Trophoblast cell (in vitro differentiated cells and primary cell): ENCODE results near the gene IPMK.
"Not testable (repeated sequence)": the region's sequence is repeated elsewhere in the genome, so short reads cannot be mapped to it uniquely, and the experiment has no call there.

ENCODE experiments used
- DNase-seq, 2 donors: peaks; one replicate each; pipeline ENCODE4 v3.0.0-alpha.2; 2016
- H2AFZ ChIP-seq: 2 replicates; pipeline ENCODE4 v1.6.1; 2013; ENCODE audit warnings: low read length, moderate library complexity, mild to moderate bottlenecking; ENCODE audit not compliant: insufficient read depth, poor library complexity
- H2AK5ac ChIP-seq: 2 replicates; pipeline ENCODE4 v1.6.1; 2013; ENCODE audit warnings: mild to moderate bottlenecking, low read length
- H2BK120ac ChIP-seq: 2 replicates; pipeline ENCODE4 v1.6.1; 2013; ENCODE audit warnings: low read length, mild to moderate bottlenecking, moderate library complexity; ENCODE audit not compliant: insufficient read depth, poor library complexity
- H2BK12ac ChIP-seq: 2 replicates; pipeline ENCODE4 v1.6.1; 2013; ENCODE audit warnings: mild to moderate bottlenecking, low read length, moderate library complexity
- H2BK5ac ChIP-seq: 2 replicates; pipeline ENCODE4 v1.6.1; 2013; ENCODE audit warnings: low read length, low read depth, moderate library complexity, mild to moderate bottlenecking; ENCODE audit not compliant: poor library complexity
- H3K14ac ChIP-seq: 2 replicates; pipeline ENCODE4 v1.6.1; 2013; ENCODE audit warnings: mild to moderate bottlenecking, low read length
- H3K18ac ChIP-seq: 2 replicates; pipeline ENCODE4 v1.6.1; 2013; ENCODE audit warnings: mild to moderate bottlenecking, low read length
- H3K23ac ChIP-seq: 2 replicates; pipeline ENCODE4 v1.6.1; 2013; ENCODE audit warnings: low read length
- H3K27ac ChIP-seq: 2 replicates; pipeline ENCODE4 v1.5.1; 2013; ENCODE audit warnings: low read depth, mild to moderate bottlenecking, inconsistent platforms, low read length, moderate library complexity
- H3K27me3 ChIP-seq: 2 replicates; pipeline ENCODE4 v1.6.1; 2013; ENCODE audit warnings: inconsistent platforms, mild to moderate bottlenecking, low read length, moderate library complexity; ENCODE audit not compliant: insufficient read depth
- H3K36me3 ChIP-seq, 2 experiments: 1 replicate in 1 of 2; 2 replicates in 1 of 2; pipeline ENCODE4 v1.6.1; 2013; ENCODE audit warnings: low read length in 2 of 2, mild to moderate bottlenecking in 2 of 2, moderate library complexity in 1 of 2; ENCODE audit not compliant: insufficient read depth in 2 of 2, control insufficient read depth in 1 of 2
- H3K4ac ChIP-seq: 2 replicates; pipeline ENCODE4 v1.6.1; 2013; ENCODE audit warnings: low read depth, mild to moderate bottlenecking, low read length, moderate library complexity
- H3K4me1 ChIP-seq, 2 experiments: 1 replicate in 1 of 2; 2 replicates in 1 of 2; pipeline ENCODE4 v1.6.1; 2013; ENCODE audit warnings: low read length in 2 of 2, mild to moderate bottlenecking in 2 of 2, moderate library complexity in 1 of 2; ENCODE audit not compliant: insufficient read depth in 2 of 2, control insufficient read depth in 1 of 2
- H3K4me2 ChIP-seq: 2 replicates; pipeline ENCODE4 v1.6.1; 2013; ENCODE audit warnings: inconsistent platforms, mild to moderate bottlenecking, low read length, moderate library complexity
- H3K4me3 ChIP-seq: 2 replicates; pipeline ENCODE4 v1.5.1; 2013; ENCODE audit warnings: mild to moderate bottlenecking, low read depth, low read length, inconsistent platforms
- H3K79me1 ChIP-seq: one replicate; pipeline ENCODE4 v1.6.1; 2013; ENCODE audit warnings: low read length
- H3K79me2 ChIP-seq: 2 replicates; pipeline ENCODE4 v1.6.1; 2013; ENCODE audit warnings: low read length, mild to moderate bottlenecking; ENCODE audit not compliant: control insufficient read depth, insufficient read depth, poor library complexity
- H3K9ac ChIP-seq: 2 replicates; pipeline ENCODE4 v1.6.1; 2013; ENCODE audit warnings: mild to moderate bottlenecking, low read length
- H3K9me3 ChIP-seq: 2 replicates; pipeline ENCODE4 v1.6.1; 2013; ENCODE audit warnings: low read depth, mild to moderate bottlenecking, control low read depth, inconsistent platforms, low read length; ENCODE audit not compliant: insufficient read depth
- H4K12ac ChIP-seq: 2 replicates; pipeline ENCODE4 v1.6.1; 2013; ENCODE audit warnings: low read depth, mild to moderate bottlenecking, low read length, moderate library complexity
- H4K8ac ChIP-seq: 2 replicates; pipeline ENCODE4 v1.6.1; 2013; ENCODE audit warnings: low read depth, mild to moderate bottlenecking, low read length, moderate library complexity
- H4K91ac ChIP-seq: one replicate; pipeline ENCODE4 v1.6.1; 2013; ENCODE audit warnings: low read depth, mild to moderate bottlenecking, low read length, moderate library complexity
- WGBS: extraction: QIAGEN DNeasy Blood & Tissue Kit; methylation state at CpG from one replicate; pipeline ENCODE4 v1.1.7; 2013; ENCODE audit warnings: missing lambda C conversion rate; ENCODE audit not compliant: insufficient read length, insufficient coverage; ENCODE audit errors: extremely low coverage; 5-methylcytosine and 5-hydroxymethylcytosine counted together

Gene IPMK

GRCh38 chr10:58244242-58244641 is 23.5 kb downstream of the IPMK start:
- not testable (repeated sequence) for H3K14ac ChIP-seq, H3K4me3 ChIP-seq, H3K9ac ChIP-seq, H3K79me2 ChIP-seq, H3K18ac ChIP-seq, H2AK5ac ChIP-seq, H3K27me3 ChIP-seq, H3K4me1 ChIP-seq, H3K9me3 ChIP-seq, H4K8ac ChIP-seq, DNase-seq, H4K91ac ChIP-seq, H2BK5ac ChIP-seq, H2BK120ac ChIP-seq, H3K4ac ChIP-seq, H3K79me1 ChIP-seq, H3K4me2 ChIP-seq, H4K12ac ChIP-seq, H2AFZ ChIP-seq, H3K23ac ChIP-seq, H3K27ac ChIP-seq, H2BK12ac ChIP-seq, H3K36me3 ChIP-seq
- WGBS: 100% methylated on average over 1 of the region's 28 CpGs

GRCh38 chr10:58243801-58244200 is 23.9 kb downstream of the IPMK start:
- not testable (repeated sequence) for H3K79me1 ChIP-seq, DNase-seq, H3K27me3 ChIP-seq

GRCh38 chr10:58243269-58243668 is 24.4 kb downstream of the IPMK start:
- Histone ChIP-seq H3K23ac (no peak overlapping the region), H2BK5ac (no peak overlapping the region), H3K27ac (no peak overlapping the region), H3K4me1 (peaks cover 3 to 5% of the 10 kb centered on the region in 2 experiments), H3K4ac (no peak overlapping the region), H3K14ac (no peak overlapping the region), H3K36me3 (peaks cover 0 to 3% of the 10 kb centered on the region in 2 experiments), H3K9me3 (peaks cover 7% of the 10 kb centered on the region), H3K79me2 (no peaks in the 10 kb centered on the region), H3K18ac (peak overlapping the region; percentile 37), H2BK12ac (no peak overlapping the region), H4K91ac (no peak overlapping the region), H3K4me2 (no peak overlapping the region), H2AK5ac (no peak overlapping the region), H3K27me3 (no peaks in the 10 kb centered on the region), H4K12ac (no peak overlapping the region), H2AFZ (no peak overlapping the region), H3K4me3 (no peak overlapping the region), H2BK120ac (no peak overlapping the region), H3K9ac (no peak overlapping the region), H3K79me1 (no peaks in the 10 kb centered on the region), H4K8ac (no peak overlapping the region)
- DNase-seq: no peak
- WGBS: no CpG with 5 or more reads among the region's 18 CpGs

More at GRCh38 chr10:58243801-58244200, 23.9 kb downstream of the IPMK start:
- not testable (repeated sequence) for H2BK12ac ChIP-seq, H4K8ac ChIP-seq, H3K4ac ChIP-seq, H3K23ac ChIP-seq, H3K4me3 ChIP-seq, H3K27ac ChIP-seq, H2BK5ac ChIP-seq, H4K91ac ChIP-seq, H3K14ac ChIP-seq, H2AFZ ChIP-seq, H3K4me2 ChIP-seq, H2BK120ac ChIP-seq, H3K18ac ChIP-seq, H4K12ac ChIP-seq, H3K4me1 ChIP-seq, H3K79me2 ChIP-seq, H2AK5ac ChIP-seq, H3K36me3 ChIP-seq, H3K9ac ChIP-seq, H3K9me3 ChIP-seq
- no CpG with 5 or more reads among the region's 31 CpGs for WGBS

GRCh38 chr10:58241346-58241745 is 26.3 kb downstream of the IPMK start:
- H2BK12ac ChIP-seq: no peak overlapping the region
- no peak overlapping the region for H3K4me3 ChIP-seq
- H3K79me1 ChIP-seq: no peaks in the 10 kb centered on the region
- H2BK120ac ChIP-seq: no peak overlapping the region
- no peak overlapping the region for H4K8ac ChIP-seq
- H3K27me3 ChIP-seq: no peaks in the 10 kb centered on the region
- H3K18ac ChIP-seq: no peak overlapping the region
- H2BK5ac ChIP-seq: no peak overlapping the region
- no CpG with 5 or more reads among the region's 3 CpGs for WGBS
- H2AK5ac ChIP-seq: no peak overlapping the region
- peaks cover 7% of the 10 kb centered on the region for H3K9me3 ChIP-seq
- no peak overlapping the region for H3K9ac ChIP-seq
- no peak overlapping the region for H3K4me2 ChIP-seq
- H3K14ac ChIP-seq: no peak overlapping the region
- no peak for DNase-seq
- no peak overlapping the region for H3K4ac ChIP-seq
- H3K23ac ChIP-seq: no peak overlapping the region
- no peak overlapping the region for H4K91ac ChIP-seq
- H3K27ac ChIP-seq: no peak overlapping the region
- no peak overlapping the region for H4K12ac ChIP-seq
- H3K79me2 ChIP-seq: no peaks in the 10 kb centered on the region
- H3K4me1 ChIP-seq: peaks cover 5 to 6% of the 10 kb centered on the region in 2 experiments
- peaks cover 0 to 5% of the 10 kb centered on the region in 2 experiments for H3K36me3 ChIP-seq
- H2AFZ ChIP-seq: no peak overlapping the region
